ENCODE measurements around the gene ERGIC2. TPM values are rescaled to one million over a fixed set of nuclear protein-coding genes. Genes with fewer than 3 reads are reported as not detected.

The ERGIC2 gene
- total and polyA plus RNA-seq, 7 experiments from 2014 or later, result 36.0 to 85.7 (median 78.6) TPM

GRCh38 chr12:29365091-29365490 lies 15.9 kb downstream of the ERGIC2 start:
- H3K27ac Mint-ChIP-seq, result peak overlapping the region in 1 of 9 donors; percentile 66
- POLR2A ChIA-PET, result interaction anchor here (1.4 kb wide), 1 partner anchor 16 kb away, joined by 4 read pairs; the partner anchor contains the start of gene ERGIC2
- no peak overlapping the region for H3K4me3 ChIP-seq (ENCODE audit: low read length)
- H3K4me3 Mint-ChIP-seq, result no peak overlapping the region
- H3K9me3 Mint-ChIP-seq, result peaks cover 0 to 5% (median 0%) of the 10 kb centered on the region in 11 donors
- ATAC-seq (no peak), DNase-seq (no peak)
- CTCF ChIA-PET, result no interaction called here
- no peaks in the 10 kb centered on the region for H3K9me3 ChIP-seq (ENCODE audit: control insufficient read depth in 2 of 3, low read length in 3 of 3)
- intact Hi-C loops (cut with micrococcal nuclease), result no loop called here
- H3K36me3 ChIP-seq (ENCODE audit: control insufficient read depth in 2 of 3, insufficient read depth in 3 of 3, low read length in 3 of 3), result peaks cover 6 to 48% (median 12%) of the 10 kb centered on the region in 3 experiments
- H3K36me3 Mint-ChIP-seq, result peaks cover 16 to 45% (median 25%) of the 10 kb centered on the region in 5 donors
- no peak overlapping the region for H3K27ac ChIP-seq (ENCODE audit: low read depth, low read length)
- H3K27me3 Mint-ChIP-seq, result no peaks in the 10 kb centered on the region
- H3K4me1 ChIP-seq (ENCODE audit: control insufficient read depth in 2 of 2, insufficient read depth in 2 of 2, low read length in 2 of 2), result no peaks in the 10 kb centered on the region
- H3K27me3 ChIP-seq (ENCODE audit: control insufficient read depth in 2 of 2, insufficient read depth in 2 of 2, low read length in 2 of 2), result no peaks in the 10 kb centered on the region
- H3K4me1 Mint-ChIP-seq, result peaks cover 1 to 22% (median 20%) of the 10 kb centered on the region in 7 donors

DNA sequence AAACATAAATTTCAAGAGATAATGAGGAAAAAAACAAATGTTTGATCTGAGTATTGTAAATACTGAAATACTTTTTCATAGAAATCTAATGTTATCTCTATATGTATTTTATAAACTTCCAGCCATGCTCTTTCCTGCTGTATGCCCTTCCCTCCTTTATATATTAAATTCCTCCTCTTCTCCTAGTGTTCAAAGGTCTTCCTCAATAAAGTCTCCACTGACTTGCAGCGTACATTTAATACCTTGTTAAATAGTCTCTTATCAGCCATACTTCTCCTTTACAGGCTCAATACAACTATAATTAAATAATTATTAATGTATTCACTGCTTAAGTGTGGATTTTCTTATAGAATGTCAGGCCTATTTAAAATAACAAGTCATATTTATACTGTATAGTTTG lies 26.0 kb downstream of the ERGIC2 start:
- ChIA-PET CTCF (no interaction called here), POLR2A (no interaction called here)
- intact Hi-C loops (cut with micrococcal nuclease), result loop anchor here in 1 of 2 donors (2.0 kb wide), 1 partner anchor 14 kb away; no protein-coding TSS in a partner anchor
- H3K27ac ChIP-seq (ENCODE audit: low read depth, low read length), result no peak overlapping the region
- H3K27me3 ChIP-seq (ENCODE audit: control insufficient read depth in 2 of 2, insufficient read depth in 2 of 2, low read length in 2 of 2), result no peaks in the 10 kb centered on the region
- DNase-seq (no peak), ATAC-seq (no peak)
- H3K4me3 ChIP-seq (ENCODE audit: low read length), result no peak overlapping the region
- no peaks in the 10 kb centered on the region for H3K9me3 ChIP-seq (ENCODE audit: control insufficient read depth in 2 of 3, low read length in 3 of 3)
- H3K4me1 ChIP-seq (ENCODE audit: control insufficient read depth in 2 of 2, insufficient read depth in 2 of 2, low read length in 2 of 2), result no peaks in the 10 kb centered on the region
- Mint-ChIP-seq H3K36me3 (peaks cover 0 to 20% (median 10%) of the 10 kb centered on the region in 5 donors), H3K27ac (peak overlapping the region in 2 of 9 donors; percentile 27 to 37), H3K27me3 (no peaks in the 10 kb centered on the region), H3K4me1 (peaks cover 0 to 4% (median 0%) of the 10 kb centered on the region in 7 donors), H3K9me3 (no peaks in the 10 kb centered on the region), H3K4me3 (no peak overlapping the region)
- H3K36me3 ChIP-seq (ENCODE audit: control insufficient read depth in 2 of 3, insufficient read depth in 3 of 3, low read length in 3 of 3), result peaks cover 0 to 37% (median 12%) of the 10 kb centered on the region in 3 experiments

GRCh38 chr12:29350080-29350479 lies 30.9 kb downstream of the ERGIC2 start:
- DNase-seq (no peak), ATAC-seq (no peak)
- H3K4me3 ChIP-seq (ENCODE audit: low read length), result no peak overlapping the region
- H3K4me1 Mint-ChIP-seq, result peaks cover 0 to 4% (median 0%) of the 10 kb centered on the region in 7 donors
- no peaks in the 10 kb centered on the region for H3K4me1 ChIP-seq (ENCODE audit: control insufficient read depth in 2 of 2, insufficient read depth in 2 of 2, low read length in 2 of 2)
- H3K9me3 ChIP-seq (ENCODE audit: control insufficient read depth in 2 of 3, low read length in 3 of 3), result no peaks in the 10 kb centered on the region
- CTCF ChIA-PET, result no interaction called here
- H3K27ac Mint-ChIP-seq, result no peak overlapping the region
- H3K27ac ChIP-seq (ENCODE audit: low read depth, low read length), result no peak overlapping the region
- no peaks in the 10 kb centered on the region for H3K27me3 Mint-ChIP-seq
- no peaks in the 10 kb centered on the region for H3K27me3 ChIP-seq (ENCODE audit: control insufficient read depth in 2 of 2, insufficient read depth in 2 of 2, low read length in 2 of 2)
- intact Hi-C loops (cut with micrococcal nuclease), result loop anchor here in 1 of 2 donors (2.0 kb wide), 1 partner anchor 79 kb away; no protein-coding TSS in a partner anchor
- POLR2A ChIA-PET, result no interaction called here
- peaks cover 0 to 24% (median 8%) of the 10 kb centered on the region in 5 donors for H3K36me3 Mint-ChIP-seq
- peaks cover 0 to 34% (median 25%) of the 10 kb centered on the region in 3 experiments for H3K36me3 ChIP-seq (ENCODE audit: control insufficient read depth in 2 of 3, insufficient read depth in 3 of 3, low read length in 3 of 3)
- no peaks in the 10 kb centered on the region for H3K9me3 Mint-ChIP-seq
- H3K4me3 Mint-ChIP-seq, result no peak overlapping the region

DNA sequence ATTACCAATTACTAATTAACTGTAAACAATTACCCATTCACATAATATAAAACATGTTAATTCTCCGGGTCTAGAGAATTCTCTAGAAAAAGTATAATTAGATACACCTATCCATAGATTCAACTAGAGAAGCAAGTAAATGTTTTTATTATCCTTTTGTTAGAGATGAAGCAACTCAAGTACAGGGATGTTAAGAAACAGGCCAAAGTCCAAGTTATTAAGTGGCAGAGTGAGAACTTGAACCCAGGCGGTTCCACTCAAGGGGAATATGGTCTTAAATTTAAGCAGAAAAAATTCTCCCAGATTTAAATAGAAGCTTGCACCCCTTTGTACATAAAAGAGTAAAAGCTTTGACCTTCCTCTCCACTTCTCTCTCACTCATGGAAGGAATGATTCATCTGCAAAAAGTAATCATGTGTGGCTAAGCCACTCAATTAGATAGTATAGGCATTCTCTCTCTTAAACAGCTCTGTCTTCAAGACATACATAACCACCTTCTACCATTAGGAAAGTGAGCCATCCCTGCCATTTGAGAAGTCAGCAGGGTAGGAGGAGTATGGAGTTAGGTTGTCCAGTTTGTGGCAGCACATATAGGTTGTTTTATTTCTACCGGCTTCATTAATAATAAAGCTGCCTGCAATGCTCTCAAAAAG lies 34.1 kb downstream of the ERGIC2 start:
- peaks cover 0 to 51% (median 18%) of the 10 kb centered on the region in 3 experiments for H3K36me3 ChIP-seq (ENCODE audit: control insufficient read depth in 2 of 3, insufficient read depth in 3 of 3, low read length in 3 of 3)
- H3K27ac Mint-ChIP-seq, result peak overlapping the region in 4 of 9 donors; percentile 6 to 57 (median 26)

DNA sequence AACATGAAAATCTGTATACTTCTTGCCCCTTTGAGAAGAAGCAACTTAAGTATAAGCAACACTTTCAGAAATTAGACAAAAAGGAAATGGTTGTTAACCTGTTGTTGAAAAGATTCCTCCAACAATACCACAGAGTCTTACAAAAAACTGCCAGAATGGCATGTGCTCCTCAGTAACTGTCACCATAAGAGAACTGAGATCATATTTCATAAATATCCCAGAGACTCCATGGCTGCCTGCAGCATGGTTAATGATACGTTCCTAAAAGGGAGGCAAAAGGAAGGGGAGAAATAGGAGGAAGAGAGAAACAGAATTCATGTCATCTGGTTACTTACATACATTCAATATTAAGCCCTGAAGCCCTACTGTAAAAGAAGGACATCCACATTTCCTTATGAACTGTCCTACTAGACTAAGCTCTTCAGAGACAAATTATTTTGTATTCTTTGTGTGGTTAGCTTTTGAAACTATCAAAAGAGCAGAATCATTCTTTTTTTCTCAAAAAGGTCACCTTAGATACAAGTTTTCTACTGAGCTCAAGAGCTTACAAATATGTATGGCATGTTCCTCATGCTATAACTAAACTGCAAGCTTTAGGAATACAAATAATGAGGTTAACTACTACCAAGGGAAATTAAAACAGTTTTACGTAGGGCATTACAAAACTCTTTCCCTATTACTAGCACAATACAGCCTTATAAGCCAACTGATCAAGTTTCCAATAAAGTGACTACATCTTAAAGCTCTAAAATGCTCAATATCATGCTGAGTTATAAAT lies 37.8 kb downstream of the ERGIC2 start:
- CTCF ChIA-PET, result no interaction called here
- H3K27ac ChIP-seq (ENCODE audit: low read depth, low read length), result no peak overlapping the region
- no peak overlapping the region for H3K4me3 ChIP-seq (ENCODE audit: low read length)
- peaks cover 0 to 59% (median 11%) of the 10 kb centered on the region in 3 experiments for H3K36me3 ChIP-seq (ENCODE audit: control insufficient read depth in 2 of 3, insufficient read depth in 3 of 3, low read length in 3 of 3)
- Mint-ChIP-seq H3K27ac (peak overlapping the region in 4 of 9 donors; percentile 1 to 42 (median 20)), H3K27me3 (no peaks in the 10 kb centered on the region), H3K9me3 (no peaks in the 10 kb centered on the region), H3K4me3 (no peak overlapping the region), H3K36me3 (peaks cover 7 to 38% (median 19%) of the 10 kb centered on the region in 5 donors), H3K4me1 (peaks cover 0 to 2% (median 0%) of the 10 kb centered on the region in 7 donors)
- H3K9me3 ChIP-seq (ENCODE audit: control insufficient read depth in 2 of 3, low read length in 3 of 3), result no peaks in the 10 kb centered on the region
- H3K4me1 ChIP-seq (ENCODE audit: control insufficient read depth in 2 of 2, insufficient read depth in 2 of 2, low read length in 2 of 2), result no peaks in the 10 kb centered on the region
- POLR2A ChIA-PET, result interaction anchor here (0.6 kb wide), 1 partner anchor 70 kb away, joined by 3 read pairs; no protein-coding TSS in a partner anchor
- ATAC-seq (no peak), DNase-seq (no peak)
- no peaks in the 10 kb centered on the region for H3K27me3 ChIP-seq (ENCODE audit: control insufficient read depth in 2 of 2, insufficient read depth in 2 of 2, low read length in 2 of 2)
- intact Hi-C loops (cut with micrococcal nuclease), result no loop called here

More for the DNA sequence above, 34.1 kb downstream of the ERGIC2 start:
- no peak overlapping the region for H3K4me3 ChIP-seq (ENCODE audit: low read length)
- ChIA-PET CTCF (interaction anchor here (0.6 kb wide), 1 partner anchor 52 kb away, joined by 3 read pairs; no protein-coding TSS in a partner anchor), POLR2A (no interaction called here)
- ATAC-seq, result no peak
- H3K4me1 ChIP-seq (ENCODE audit: control insufficient read depth in 2 of 2, insufficient read depth in 2 of 2, low read length in 2 of 2), result no peaks in the 10 kb centered on the region
- DNase-seq, result no peak
- H3K27me3 ChIP-seq (ENCODE audit: control insufficient read depth in 2 of 2, insufficient read depth in 2 of 2, low read length in 2 of 2), result no peaks in the 10 kb centered on the region
- H3K4me3 Mint-ChIP-seq, result no peak overlapping the region
- H3K36me3 Mint-ChIP-seq, result peaks cover 7 to 34% (median 23%) of the 10 kb centered on the region in 5 donors
- no peak overlapping the region for H3K27ac ChIP-seq (ENCODE audit: low read depth, low read length)
- H3K9me3 Mint-ChIP-seq, result no peaks in the 10 kb centered on the region
- peaks cover 0 to 4% (median 0%) of the 10 kb centered on the region in 7 donors for H3K4me1 Mint-ChIP-seq
- no peaks in the 10 kb centered on the region for H3K9me3 ChIP-seq (ENCODE audit: control insufficient read depth in 2 of 3, low read length in 3 of 3)
- intact Hi-C loops (cut with micrococcal nuclease), result no loop called here
- no peaks in the 10 kb centered on the region for H3K27me3 Mint-ChIP-seq

DNA sequence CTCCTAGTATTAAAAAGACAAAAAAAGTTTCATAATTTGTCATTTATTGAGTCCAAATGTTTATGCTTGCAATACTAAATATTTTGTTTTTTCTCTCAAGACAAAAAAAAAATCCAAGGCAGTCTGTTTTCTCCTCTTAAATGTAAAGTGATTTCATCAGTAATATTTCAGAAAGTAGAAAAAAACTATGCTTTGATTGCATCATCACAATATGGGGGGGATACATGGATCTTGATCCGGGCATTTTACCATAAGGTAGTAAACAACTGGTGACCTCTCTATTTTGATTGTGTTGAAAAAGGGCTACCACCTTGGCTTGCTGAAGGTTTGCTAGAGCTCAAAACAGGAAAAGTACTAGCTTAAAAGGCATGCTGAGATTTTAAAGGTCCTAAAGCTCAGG lies 43.6 kb downstream of the ERGIC2 start:
- Histone ChIP-seq H3K27me3 (ENCODE audit: control insufficient read depth in 2 of 2, insufficient read depth in 2 of 2, low read length in 2 of 2) (no peaks in the 10 kb centered on the region), H3K4me1 (ENCODE audit: control insufficient read depth in 2 of 2, insufficient read depth in 2 of 2, low read length in 2 of 2) (no peaks in the 10 kb centered on the region), H3K4me3 (ENCODE audit: low read length) (no peak overlapping the region), H3K36me3 (ENCODE audit: control insufficient read depth in 2 of 3, insufficient read depth in 3 of 3, low read length in 3 of 3) (peaks cover 0 to 18% (median 3%) of the 10 kb centered on the region in 3 experiments), H3K9me3 (ENCODE audit: control insufficient read depth in 2 of 3, low read length in 3 of 3) (no peaks in the 10 kb centered on the region), H3K27ac (ENCODE audit: low read depth, low read length) (no peak overlapping the region)
- no peak for ATAC-seq
- H3K4me1 Mint-ChIP-seq, result peaks cover 0 to 2% (median 0%) of the 10 kb centered on the region in 7 donors
- H3K36me3 Mint-ChIP-seq, result peaks cover 4 to 22% (median 6%) of the 10 kb centered on the region in 5 donors
- intact Hi-C loops (cut with micrococcal nuclease), result no loop called here
- H3K4me3 Mint-ChIP-seq, result no peak overlapping the region
- no peak for DNase-seq
- no peaks in the 10 kb centered on the region for H3K27me3 Mint-ChIP-seq
- ChIA-PET POLR2A (no interaction called here), CTCF (no interaction called here)
- no peak overlapping the region for H3K27ac Mint-ChIP-seq
- H3K9me3 Mint-ChIP-seq, result no peaks in the 10 kb centered on the region

Measured in naive thymus-derived CD4-positive, alpha-beta T cell (primary cell).